ENCODE results near the gene NCOR1.
A peak's percentile ranks its signal among the peaks of the same experiment; 100 is the strongest.

NCOR1 gene

GRCh38 chr17:16025202-16025601 is 190.1 kb downstream of the NCOR1 start:
- DNase-seq = no peak

- no peak for DNase-seq
Observed at GRCh38 chr17:16023881-16024280, 191.5 kb downstream of the NCOR1 start.

- no peak for DNase-seq
Observed at GRCh38 chr17:16019347-16019746, 196.0 kb downstream of the NCOR1 start.

- DNase-seq = no peak
Observed at GRCh38 chr17:16013943-16014407, 201.4 kb downstream of the NCOR1 start.

DNA sequence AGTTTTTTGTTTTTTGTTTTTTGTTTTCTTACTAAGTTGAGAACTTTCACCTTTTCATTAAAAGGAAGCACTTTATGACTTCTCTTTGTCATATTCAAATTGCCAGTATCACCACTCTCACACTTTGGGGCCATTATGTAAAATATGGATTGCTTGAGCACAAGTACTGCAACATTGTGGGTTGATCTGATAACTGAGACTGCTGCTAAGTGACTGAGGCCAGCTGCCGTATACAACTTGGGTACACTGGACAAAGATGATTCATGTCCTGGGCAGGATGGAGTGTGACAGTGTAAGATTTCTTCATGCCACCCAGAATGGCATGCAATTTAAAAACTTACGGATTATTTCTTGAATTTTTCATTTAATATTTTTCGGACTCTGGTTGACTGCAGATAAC is 207.9 kb downstream of the NCOR1 start:
- no peak for DNase-seq

- DNase-seq = no peak
Observed at GRCh38 chr17:16005636-16006035, 209.7 kb downstream of the NCOR1 start.

DNA sequence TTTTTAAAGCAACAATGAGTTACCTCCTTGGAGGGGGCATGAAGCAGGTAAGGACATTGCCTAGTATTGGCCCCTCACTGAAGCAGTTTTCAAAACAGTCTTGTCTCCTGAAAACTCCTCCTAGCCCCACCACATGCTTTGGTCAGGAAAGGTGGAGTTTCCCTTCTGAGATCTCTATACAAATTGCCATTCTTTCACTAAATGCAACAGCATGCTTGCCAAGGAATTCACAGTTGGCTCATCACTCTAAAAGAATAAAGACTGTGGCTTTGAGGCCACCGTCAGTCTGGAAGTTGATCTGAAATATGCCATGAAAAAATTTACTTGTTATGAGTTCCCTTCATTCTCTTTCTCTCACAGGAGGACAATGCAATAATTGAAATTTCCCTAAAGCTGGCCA is 211.5 kb downstream of the NCOR1 start:
- no peak for DNase-seq

- no peak for DNase-seq
Observed at GRCh38 chr17:16002708-16003260, 212.6 kb downstream of the NCOR1 start.

GRCh38 chr17:16001226-16001897 is 214.0 kb downstream of the NCOR1 start:
- no peak for DNase-seq

DNA sequence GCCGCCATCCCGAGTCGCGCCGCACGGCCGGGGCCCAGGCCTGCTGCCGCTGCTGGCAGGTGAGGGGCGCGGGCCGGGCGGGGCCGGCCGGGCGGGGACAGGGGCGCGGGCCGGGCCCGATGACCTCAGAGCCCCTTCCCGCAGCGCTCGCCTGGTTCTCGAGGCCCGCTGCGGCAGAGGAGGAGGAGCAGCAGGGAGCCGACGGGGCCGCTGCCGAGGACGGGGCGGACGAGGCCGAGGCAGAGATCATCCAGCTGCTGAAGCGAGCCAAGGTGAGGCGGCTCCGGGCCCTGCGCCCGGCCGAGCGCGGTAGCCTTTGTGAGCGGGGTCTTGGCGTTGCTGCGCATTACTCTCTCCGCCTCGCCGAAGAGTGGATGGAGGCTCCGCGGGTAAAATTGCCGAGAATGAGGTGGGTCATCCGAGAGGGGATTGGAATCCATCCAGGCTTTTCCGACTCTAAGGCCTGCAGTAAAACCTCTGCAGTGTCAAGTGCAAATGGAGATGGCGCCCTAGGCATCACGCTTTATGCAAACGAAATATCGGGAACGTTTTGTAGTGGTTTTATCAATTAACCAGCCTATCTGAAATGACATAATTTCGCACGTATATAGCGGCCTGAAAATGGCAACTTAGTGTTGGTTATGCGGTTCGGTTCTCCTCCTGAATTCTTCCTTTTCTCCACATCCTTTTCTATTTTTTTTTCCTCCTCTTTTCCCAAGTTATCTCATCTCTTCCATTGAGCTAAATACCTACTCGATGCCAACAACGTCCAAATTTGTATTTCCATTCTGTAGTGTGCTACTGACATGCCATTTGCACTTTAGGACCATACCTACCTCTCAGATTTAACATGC is 215.1 kb downstream of the NCOR1 start:
- no peak for DNase-seq

GRCh38 chr17:15999141-15999973 is 216.0 kb downstream of the NCOR1 start, which contains the start of the genes TTC19 and ZSWIM7:
Gene TTC19 (plus strand): TSS chr17:15999824. CDS start chr17:15999849, 25 bp downstream.
Gene ZSWIM7 (minus strand): TSS chr17:15999704. CDS start chr17:15999594, 110 bp downstream.
- DNase-seq = peak; percentile 79

GRCh38 chr17:15998031-15998562 is 217.2 kb downstream of the NCOR1 start:
- DNase-seq = no peak

GRCh38 chr17:15996322-15996721 is 219.0 kb downstream of the NCOR1 start:
- no peak for DNase-seq

DNA sequence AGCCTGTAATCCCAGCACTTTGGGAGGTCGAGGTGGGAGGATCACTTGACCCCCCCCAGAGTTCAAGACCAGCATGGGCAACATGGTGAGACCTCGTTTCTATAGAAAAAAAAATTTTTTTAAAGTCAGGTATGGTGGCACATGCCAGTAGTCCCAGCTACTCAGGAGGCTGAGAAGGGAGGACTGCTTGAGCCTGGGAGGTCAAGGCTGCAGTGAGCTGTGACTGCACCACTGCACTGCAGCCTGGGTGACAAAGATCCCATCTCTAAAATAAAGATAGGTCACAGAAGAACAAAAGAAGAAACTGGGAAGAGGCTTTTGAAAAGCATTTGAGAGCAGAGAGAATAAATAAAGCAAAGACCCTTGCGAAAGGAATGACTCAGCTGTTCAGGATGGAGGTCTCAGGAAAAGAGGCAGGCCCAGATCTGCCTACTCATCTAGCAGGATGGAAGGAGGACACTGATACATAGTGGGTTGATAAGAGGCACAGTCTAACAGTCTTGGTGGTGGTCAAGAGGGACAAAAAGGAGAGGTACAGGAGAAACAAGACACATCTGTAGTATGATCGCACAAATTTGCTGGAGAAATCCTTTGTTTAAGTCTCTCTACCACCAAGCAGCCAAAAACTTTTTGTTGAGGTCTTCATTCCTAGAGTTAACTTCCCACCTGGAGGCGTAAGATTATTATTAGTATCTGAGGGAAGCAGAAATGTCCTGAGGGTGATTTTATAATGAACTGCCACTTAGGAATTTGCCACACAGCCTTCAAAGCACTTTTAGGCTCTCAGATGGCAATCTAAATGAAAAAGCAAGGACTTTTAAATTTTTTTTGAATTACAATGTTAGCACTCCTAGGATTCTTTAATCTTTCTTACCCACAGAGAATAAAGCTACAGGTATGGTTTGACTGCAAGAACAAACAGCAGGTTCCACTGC is 233.4 kb downstream of the NCOR1 start:
- DNase-seq = no peak

DNA sequence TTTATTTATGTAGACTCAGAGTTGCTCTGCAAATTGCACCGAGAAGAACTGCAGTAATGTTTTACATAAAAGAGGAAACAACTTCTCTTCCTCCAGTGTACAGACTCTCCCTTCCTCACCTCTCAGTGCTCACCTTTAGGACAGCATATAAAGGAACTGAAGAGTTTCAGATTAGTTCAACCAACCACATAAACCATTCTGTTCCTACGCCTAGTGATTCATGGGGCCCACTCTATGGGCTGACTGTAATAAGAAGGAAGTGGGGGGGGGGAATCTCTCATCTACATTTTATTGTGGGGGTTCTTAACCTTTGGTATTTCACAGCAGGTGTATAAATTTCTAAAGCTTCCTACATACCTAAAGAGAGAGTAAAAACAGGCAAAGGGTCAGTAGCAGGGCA is 234.1 kb downstream of the NCOR1 start:
- no peak for DNase-seq

All from NCI-H2029 (cell line).